ENCODE measurements around the gene CCDC187.
A peak's percentile ranks its signal among the peaks of the same experiment; 100 is the strongest.
"Not testable (repeated sequence)": the region's sequence is repeated elsewhere in the genome, so short reads cannot be mapped to it uniquely, and the experiment has no call there.

The CCDC187 gene

DNA sequence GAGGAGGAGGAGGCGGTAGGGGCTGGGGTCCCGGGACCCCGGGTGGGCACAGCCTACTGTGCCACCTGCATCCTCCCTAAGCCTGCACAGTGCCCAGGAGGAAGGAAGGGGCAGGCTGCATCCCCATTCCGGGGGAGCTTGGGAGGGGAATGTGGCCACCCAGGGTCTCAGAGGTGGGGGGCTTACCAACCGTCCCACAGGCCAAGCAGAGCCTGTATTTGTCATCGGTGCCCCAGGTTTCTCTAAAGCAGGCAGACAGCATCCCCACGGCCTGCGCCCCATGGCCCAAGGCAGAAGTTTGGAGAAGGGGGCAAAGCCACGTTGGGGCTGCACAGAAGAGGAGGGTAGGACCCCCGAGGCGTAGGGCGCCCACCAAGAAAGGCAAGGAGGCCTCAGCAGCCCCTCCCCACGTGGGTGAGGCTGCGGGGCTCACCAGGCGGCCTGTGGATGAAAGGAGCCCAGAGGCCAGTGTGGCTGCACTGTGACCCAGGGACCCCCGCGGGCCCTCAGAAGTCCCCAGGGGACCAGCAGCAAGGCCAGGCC is 22.9 kb upstream of the CCDC187 start:
- DNase-seq, result no peak

DNA sequence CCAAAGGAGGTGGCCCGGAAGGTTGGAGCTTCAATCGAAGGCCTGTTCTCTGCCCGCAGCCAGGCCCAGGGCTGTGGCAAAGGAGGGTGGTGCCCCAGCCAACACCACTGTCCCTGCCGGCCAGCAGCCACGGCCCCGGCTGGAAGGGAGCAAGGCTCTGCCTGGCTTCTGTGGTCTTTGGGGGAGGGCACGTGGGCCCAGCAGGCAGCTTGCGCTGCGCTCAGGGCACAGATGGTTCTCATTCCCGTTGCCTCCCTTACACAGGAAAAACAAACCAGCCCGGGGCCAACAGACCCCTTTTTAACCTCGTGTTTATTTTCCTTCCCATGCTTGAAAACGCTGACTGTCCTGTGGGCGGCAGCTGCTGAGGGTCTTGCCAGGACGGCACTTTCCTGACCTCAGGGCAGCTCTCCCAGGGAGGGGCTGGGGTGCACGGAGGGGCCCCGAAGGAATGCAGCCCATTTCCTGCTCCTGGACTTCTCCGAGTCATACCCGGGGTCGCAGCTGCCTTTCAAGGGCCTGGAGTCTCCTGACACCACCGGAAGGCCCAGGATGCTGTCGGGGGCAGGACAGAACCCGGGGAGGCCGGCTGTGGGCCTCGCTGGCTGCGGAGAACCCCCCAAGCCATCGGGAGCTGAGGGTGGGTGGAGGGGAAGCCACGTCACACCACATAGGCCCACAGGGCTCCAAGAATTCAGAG is 22.3 kb upstream of the CCDC187 start:
- DNase-seq, result peak; percentile 41

DNA sequence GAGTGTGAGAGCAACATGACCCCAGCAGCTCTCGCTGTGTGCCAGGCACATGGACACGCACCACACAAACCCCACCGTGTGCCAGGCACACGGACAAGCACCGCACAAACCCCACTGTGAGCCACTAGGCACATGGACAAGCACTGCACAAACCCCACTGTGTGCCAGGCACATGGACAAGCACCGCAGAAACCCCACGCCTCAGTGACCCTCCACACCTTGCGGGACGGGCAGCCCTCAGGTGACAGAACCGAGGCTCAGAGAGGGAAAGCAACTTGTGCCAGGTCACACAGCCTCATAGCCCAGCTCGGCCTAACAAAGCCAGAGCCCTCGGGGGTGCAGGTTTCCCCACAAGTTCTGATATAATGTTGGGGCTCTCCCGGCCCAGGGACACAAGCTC is 21.5 kb upstream of the CCDC187 start:
- DNase-seq, result no peak

DNA sequence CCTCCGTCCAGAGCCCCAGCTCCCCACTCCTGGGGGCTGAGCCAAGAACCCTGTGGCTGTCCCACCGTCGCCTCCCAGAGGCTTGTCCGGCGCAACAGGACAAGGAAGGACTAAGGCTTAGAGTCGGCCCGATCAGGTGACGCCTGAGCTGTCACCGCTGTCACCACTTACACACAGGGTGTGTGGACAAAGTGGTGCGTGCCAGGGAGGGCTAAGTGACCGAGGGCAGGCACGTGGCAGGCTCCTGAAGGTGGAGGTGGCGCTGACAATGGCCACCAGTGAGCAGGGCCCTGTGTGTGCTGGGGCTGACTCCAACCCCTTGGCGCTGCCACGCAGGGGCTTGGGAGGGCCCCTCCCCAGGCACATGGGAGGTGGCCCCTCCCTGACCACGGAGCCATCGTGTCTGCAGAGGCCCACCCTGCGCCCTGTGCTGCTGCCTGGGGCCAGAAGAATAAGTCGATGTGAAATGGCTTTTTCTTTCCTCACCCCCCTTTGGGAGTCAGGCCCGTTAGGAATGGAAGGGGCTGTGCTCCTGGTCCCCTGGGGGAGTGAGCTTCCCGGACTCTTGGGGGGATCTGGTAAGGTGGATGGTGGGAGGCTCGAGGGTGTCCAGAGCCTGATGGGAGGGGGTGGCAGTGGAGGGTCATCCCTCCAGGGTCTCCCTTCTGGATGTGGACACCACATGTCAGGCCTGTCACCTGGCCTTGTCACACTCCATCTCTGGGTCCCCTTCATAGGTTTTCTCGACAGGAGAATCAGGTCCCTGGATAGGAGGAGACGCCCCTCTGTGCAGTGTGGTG is 20.8 kb upstream of the CCDC187 start:
- DNase-seq, result no peak

DNA sequence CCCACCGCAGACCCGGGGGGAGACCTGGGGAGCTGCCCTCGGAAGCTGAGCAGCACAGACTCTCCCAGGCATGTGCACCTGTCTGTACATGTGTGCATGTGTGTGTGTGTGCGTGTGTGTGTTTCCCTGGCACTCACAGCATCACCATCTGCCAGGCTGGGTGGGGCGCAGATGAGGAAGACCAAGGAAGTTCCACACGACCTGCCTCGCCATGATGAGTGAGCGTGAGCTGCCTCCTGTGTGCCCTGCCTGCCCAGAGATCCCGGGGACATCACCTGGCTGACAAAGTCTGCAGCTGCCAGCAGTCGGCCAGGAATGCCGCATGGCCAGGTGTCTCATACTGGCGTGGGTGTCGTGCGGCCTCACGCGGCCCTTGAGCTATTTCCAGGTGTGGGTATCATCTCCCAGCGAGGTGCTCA is 19.5 kb upstream of the CCDC187 start:
- DNase-seq, result no peak

DNA sequence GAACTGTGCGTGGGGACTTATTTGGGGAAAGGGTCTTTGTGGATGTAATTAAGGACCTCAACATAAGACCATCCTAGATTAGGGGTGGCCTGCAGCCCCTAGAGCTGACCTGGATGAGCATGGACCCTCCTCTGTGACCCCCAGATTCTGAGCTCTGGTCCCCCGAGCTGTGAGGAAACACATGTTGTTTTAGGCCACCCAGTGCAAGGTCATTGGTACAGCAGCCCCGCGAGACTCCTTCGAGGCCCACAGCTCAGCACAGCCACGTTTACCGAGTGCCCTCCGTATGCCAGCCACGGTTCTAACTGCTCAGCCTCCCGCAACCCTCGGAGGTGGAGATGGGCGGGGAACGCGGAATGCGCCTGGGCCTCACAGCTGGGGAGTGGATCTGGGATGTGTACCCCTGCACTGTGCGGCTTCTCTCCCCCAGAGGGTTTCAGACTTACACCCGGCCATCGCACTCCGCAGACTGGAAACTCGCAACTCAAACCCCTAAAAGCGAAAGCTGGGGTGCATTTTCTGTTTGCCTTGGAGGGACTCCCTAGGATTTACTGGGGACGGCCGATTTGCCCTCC is 18.9 kb upstream of the CCDC187 start:
- no peak for DNase-seq

DNA sequence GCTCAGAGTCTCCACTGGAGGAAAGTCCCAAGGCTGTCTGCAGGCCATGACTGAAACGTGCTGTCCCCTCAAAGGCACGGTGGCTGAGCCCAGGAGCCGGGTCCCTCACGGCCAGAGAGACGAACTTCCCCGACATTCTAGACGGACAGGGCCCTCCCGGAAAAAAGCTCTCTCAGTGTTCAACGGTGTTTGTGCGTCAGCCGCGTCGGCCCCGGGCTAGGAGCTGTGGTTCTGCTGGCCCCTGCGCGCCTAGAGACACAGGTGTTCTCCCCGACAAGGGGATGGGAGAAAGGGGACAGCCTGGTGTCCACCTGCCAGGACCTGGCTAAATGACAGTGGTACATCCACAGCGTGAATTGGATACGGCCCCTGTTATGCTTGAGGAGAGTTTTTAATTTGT is 17.7 kb upstream of the CCDC187 start:
- DNase-seq, result no peak

DNA sequence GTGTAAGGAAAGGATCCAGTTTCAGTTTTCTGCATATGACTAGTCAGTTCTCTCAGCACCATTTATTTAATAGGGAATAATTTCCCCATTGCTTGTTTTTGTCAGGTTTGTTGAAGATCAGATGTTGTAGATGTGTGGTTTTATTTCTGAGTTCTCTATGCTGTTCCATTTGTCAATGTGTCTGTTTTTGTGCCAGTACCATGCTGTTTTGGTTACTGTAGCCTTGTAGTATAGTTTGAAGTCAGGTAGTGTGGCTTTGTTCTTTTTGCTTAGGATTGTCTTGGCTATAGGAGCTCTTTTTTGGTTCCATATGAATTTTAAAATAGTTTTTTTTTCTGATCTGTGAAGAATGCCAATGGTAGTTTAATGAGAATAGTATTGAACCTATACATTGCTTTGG is 17.1 kb upstream of the CCDC187 start:
- DNase-seq, result not testable (repeated sequence)

DNA sequence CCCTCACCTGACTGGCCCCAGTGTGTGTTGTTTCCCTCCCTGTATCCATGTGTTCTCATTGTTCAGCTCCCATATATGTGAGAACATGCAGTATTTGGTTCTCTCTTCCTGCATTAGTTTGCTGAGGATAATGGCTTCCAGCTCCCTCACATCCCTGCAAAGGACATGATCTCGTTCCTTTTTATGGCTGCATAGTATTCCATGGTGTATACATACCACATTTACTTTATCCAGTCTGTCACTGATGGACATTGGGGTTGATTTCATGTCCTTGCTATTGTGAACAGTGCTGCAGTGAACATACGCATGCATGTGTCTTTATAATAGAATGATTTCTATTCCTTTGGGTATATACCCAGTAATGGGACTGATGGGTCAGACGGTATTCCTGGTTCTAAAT is 16.1 kb upstream of the CCDC187 start:
- not testable (repeated sequence) for DNase-seq

DNA sequence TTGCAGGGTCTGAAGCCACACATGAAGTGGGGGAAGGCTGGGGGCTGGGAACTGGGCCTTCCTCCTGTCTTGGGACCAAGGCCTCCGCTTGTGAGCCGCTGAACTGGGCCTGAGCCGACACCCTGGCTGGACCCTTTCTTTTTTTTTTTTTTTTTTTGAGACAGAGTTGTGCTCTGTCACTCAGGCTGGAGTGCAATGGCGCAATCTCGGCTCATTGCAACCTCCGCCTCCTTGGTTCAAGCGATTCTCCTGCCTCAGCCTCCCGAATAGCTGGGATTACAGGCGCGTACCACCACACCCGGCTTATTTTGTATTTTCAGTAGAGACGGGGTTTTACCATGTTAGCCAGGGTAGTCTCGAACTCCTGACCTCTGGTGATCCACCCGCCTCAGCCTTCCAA is 15.3 kb upstream of the CCDC187 start:
- DNase-seq, result not testable (repeated sequence)

DNA sequence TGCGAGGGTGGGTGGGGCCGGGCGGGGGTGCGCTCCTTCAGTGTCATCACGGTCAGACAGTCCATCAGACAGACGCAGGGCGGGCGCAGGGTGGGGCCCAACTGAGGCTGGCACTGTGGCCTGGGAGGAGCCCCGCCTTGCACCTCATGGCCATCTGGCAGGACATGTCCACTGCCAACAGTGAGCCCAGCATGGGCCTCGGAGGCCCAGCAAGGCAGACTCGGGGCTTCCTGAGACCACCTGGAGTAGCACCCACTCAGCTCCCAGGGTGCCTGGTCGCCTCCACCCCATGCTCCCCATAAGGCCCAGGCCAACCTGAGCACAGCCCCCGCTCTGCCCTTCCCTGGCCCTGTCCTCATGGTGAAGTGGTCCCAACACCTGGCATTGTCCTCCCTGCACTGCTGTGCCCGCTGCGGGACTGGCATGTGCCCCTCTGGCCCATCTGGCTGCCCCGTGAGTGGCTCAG is 14.9 kb upstream of the CCDC187 start:
- no peak for DNase-seq

DNA sequence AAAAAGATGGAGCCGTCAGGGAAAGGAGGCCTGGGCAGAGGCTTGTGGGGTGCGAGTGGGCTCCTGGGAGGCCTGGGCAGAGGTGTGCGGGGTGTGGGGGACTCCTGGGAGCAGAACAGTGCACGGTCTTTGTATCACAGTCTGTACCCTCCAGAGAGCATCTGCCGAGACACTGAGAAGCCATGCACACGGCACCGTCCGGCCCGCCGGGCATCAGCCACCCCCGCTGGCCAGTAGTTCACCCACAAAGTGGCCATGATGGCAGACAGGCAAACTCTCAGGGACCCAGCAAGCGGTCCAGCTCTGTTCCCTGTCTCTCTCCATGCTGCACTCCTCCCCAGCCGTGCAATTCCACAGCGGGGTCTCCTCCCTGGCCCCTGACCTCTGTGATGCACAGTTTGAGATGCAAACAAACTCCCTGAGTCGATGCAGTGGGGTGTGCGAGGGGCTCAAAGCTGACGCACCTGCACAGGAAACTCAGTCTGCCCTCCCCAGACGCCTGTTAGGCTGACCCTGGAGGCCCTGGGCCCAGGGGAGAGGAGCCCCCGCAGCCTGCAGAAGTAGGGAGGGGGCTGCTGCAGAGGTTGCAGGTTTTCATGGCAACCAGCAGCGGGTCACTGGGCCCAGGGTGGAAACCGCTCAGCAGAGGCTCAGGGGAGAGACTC is 14.3 kb upstream of the CCDC187 start:
- DNase-seq, result no peak

DNA sequence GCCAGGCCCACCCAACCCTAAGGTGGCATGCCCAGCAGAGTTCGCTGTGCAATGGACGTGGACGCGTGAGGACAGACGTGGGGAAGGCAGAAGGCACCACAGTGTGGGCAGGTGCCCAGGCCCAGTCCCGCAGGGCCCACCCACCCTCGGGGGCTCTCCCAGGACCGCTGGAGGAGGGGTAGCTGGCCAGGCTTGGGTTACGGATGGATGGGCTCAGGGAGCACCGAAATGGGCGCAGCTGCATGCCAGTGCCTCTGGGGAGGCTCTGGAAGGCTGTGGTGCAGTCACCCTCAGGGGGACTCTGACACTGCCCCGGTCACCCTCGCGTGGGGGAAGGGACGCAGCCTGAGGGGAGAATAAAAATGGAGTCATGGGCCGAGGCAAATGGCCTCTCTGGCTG is 13.8 kb upstream of the CCDC187 start:
- no peak for DNase-seq

DNA sequence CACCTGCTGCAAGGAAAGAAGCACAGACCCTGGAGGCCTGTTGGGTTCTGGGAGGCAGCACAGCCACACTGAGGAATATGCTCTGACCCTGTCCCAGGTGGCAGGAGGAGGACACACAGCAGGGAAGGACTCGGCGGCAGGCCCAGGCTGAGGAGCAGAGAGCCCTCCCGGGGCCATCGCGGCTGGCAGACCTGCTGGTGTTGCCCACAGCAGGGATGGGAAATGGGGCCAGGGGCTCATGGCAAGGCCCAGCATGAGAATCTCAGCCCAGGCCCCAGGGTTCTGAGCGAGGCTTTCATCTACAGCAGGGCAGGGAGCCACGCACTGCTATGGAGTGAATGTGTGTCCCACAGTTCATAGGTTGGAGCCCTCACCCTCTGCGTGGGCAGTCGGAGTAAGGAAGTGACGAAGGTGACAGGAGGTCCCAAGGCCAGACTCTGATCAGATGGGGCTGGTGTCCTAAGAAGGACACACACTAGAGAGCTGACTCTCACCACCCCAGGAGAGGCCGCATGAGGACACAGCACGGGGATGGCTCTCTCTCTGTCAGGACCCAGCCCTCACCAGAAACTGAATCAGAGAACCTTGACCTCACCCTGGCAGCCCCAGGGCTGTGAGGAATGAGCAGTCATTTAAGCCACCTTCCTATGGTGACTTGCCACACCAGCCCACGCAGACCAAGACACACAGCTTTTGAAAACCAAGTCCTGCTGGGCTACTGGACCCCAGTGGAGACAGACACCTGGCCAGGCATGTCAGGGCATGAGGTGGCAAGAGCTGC is 13.2 kb upstream of the CCDC187 start:
- DNase-seq, result no peak

DNA sequence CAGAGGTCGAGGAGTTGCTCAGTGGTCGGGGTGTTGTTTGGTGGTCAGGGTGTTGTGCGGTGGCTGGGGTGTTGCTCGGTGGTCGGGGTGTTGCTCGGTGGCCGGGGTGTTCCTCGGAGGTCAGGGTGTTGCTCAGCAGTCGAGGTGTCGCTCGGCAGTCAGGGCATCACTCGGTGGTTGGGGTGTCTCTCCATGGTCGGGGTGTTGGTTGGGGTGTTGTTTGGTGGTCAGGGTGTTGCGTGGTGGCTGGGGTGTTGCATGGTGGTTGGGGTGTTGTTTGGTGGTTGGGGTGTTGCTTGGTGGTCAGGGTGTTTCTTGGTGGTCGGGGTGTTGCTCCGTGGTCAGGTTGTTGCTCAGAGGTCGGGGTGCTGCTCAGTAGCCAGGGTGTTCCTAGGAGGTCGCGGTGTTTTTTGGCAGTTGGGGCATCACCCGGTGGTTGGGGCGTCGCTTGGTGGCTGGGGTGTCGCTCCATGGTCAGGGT is 12.4 kb upstream of the CCDC187 start:
- no peak for DNase-seq

DNA sequence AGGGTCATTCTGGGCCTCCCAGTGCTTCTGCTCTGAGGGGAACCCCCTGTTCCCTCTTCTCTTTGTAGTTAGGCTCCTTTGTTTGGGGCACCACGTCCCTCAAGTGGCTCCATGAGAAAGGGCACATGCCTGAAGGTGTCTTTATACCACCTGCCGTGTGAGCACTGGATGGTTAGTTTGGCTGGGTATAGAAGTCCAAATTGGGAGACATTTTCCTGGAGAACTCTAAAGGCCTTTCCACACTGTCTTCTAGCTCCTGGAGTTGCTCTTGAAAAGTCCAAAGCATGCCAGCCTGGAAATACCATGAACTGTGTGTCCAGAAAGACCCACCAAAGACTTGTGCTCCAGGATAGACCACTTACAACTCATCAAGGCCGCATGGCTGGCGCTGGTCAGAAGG is 11.1 kb upstream of the CCDC187 start:
- DNase-seq, result no peak

DNA sequence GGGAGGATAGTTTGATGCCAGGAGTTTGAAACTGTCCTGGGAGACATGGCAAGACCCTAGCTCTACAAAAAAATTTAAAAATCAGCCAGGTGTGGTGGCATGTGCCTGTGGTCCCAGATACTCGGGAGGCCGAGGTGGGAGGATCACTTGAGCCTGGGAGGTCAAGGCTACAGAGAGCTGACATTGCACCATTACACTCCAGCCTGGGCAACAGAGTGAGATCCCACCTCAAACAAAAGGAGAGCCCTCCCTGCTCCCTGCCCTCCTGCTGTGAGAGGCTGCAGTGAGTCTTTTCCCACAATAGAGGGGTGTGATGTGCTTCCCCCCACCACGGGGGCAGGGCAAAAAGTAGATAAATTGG is 10.1 kb upstream of the CCDC187 start:
- DNase-seq, result no peak

DNA sequence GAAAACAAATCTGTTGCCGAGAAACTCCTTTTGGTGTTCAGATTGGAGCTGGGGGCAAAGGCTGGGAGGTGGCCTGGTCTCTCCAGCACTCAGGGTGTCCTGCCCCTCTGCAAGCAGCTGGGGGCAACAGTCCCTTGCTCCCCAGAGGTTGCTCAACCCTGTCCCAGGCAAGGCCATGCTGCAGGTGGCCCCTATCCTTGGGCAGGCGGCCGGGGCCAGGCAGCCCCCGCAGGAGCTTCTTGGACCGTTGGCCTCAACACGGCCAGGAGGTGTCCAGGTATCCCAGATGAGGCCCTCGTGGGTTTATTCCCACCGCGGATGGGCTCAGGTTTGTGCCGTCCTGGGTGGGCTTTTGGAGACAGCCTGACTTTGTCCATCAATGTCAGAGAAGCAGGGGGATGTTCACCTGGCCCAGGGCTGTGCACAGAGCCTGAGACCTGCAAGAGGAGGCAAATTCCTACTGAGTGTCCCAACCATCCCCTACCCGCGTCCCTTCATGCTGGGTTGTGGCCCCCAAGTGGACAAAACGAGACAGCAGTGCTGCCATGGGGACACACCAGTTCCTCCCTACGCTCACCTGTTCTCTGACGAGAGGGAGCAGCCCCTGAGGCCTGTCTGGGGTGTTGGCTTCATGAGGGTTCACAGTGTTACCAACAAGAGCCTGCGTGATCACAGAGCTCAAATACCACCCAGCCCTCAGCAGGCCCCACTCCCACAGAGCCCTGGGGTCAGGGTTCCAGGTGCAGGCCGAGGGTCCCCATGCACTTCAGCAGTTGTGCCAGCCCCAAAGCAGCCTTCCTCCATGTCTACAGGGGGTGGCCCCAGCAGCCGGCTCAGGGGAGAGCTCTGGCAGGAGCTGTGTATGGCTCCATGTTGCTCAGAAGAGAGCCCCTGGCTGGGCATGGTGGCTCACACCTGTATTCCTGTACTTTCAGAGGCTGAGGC is 9.5 kb upstream of the CCDC187 start:
- DNase-seq, result no peak

DNA sequence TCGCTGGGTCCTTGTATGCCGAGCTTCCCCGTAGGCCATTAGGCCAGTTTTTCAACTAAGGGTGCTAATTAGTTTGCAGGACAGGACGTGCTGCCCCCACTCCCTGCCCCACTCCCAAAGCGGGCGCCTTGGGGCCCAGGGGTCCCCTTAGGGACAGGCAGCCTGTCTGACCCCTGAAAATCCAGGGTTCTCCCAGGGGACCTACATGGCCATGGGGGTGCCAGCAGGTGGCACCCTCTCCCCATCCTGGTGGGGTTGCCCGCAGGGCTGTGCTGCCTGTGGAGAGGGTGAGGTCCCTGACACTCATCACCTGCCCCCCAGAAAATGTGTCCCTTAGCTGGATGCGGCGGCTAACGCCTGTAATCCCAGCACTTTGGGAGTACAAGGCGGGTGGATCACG is 8.5 kb upstream of the CCDC187 start:
- DNase-seq, result peak; percentile 58

DNA sequence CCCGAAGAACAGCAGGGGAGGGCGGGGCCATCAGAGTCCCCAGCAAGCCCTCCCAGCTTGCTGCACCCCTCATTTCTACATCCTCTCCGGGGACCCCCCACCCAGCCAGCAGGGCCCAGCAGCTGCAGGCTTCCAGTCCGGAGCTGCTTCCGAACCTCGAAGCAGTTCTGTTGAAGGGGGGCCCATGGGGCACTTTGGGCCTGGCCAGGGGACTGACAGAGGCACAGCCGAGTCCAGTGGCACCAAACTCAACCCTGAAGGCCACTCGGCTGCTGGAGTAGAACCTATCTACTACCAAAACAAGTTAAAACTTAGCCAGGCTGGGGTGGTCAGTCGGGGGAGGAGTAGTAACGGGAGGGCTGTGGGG is 8.1 kb upstream of the CCDC187 start:
- no peak for DNase-seq

Measured in GDM1 (cell line).